Measurements from ENCODE around the gene CASP9.
"Not testable (repeated sequence)": the region's sequence is repeated elsewhere in the genome, so short reads cannot be mapped to it uniquely, and the experiment has no call there.

Gene CASP9

GRCh38 chr1:15493869-15494390, 30.1 kb downstream of the CASP9 start:
- DNase-seq: no peak

GRCh38 chr1:15492596-15492995, 31.4 kb downstream of the CASP9 start:
- no peak for DNase-seq

GRCh38 chr1:15491010-15491409, 33.0 kb downstream of the CASP9 start:
- not testable (repeated sequence) for DNase-seq

- DNase-seq: no peak
These were observed 34.8 kb downstream of the CASP9 start for GRCh38 chr1:15489052-15489736.

- DNase-seq: no peak
These were observed 35.6 kb downstream of the CASP9 start for GRCh38 chr1:15488371-15488770.

- not testable (repeated sequence) for DNase-seq
These were observed 37.0 kb downstream of the CASP9 start for GRCh38 chr1:15486844-15487610.

- no peak for DNase-seq
These were observed 38.4 kb downstream of the CASP9 start for GRCh38 chr1:15485636-15486035.

GRCh38 chr1:15484443-15484842, 39.6 kb downstream of the CASP9 start:
- not testable (repeated sequence) for DNase-seq

- no peak for DNase-seq
These were observed 40.0 kb downstream of the CASP9 start for GRCh38 chr1:15483971-15484370.

GRCh38 chr1:15482983-15483543, 41.0 kb downstream of the CASP9 start:
- not testable (repeated sequence) for DNase-seq

- not testable (repeated sequence) for DNase-seq
These were observed 41.6 kb downstream of the CASP9 start for GRCh38 chr1:15482455-15482854.

- no peak for DNase-seq
These were observed 44.2 kb downstream of the CASP9 start for GRCh38 chr1:15479654-15480347.

GRCh38 chr1:15477646-15478212, 46.3 kb downstream of the CASP9 start:
- DNase-seq: no peak

GRCh38 chr1:15476927-15477326, 47.1 kb downstream of the CASP9 start:
- DNase-seq: no peak

GRCh38 chr1:15475752-15476314, 48.2 kb downstream of the CASP9 start, which contains the start of gene CELA2B:
Gene CELA2B (plus strand): TSS chr1:15476104. CDS start chr1:15476126, 22 bp downstream.
- no peak for DNase-seq

GRCh38 chr1:15472587-15472986, 51.4 kb downstream of the CASP9 start:
- no peak for DNase-seq

GRCh38 chr1:15471723-15472122, 52.3 kb downstream of the CASP9 start:
- DNase-seq: not testable (repeated sequence)

- DNase-seq: not testable (repeated sequence)
These were observed 52.9 kb downstream of the CASP9 start for GRCh38 chr1:15471067-15471466.

- not testable (repeated sequence) for DNase-seq
These were observed 54.1 kb downstream of the CASP9 start for GRCh38 chr1:15469821-15470448.

- DNase-seq: no peak
These were observed 54.7 kb downstream of the CASP9 start for GRCh38 chr1:15469361-15469760.

- DNase-seq: no peak
These were observed 55.9 kb downstream of the CASP9 start for GRCh38 chr1:15468145-15468544.
